NT2/D1 (cell line): ENCODE measurements around the gene SNAP29.
"Not testable (repeated sequence)": the region's sequence is repeated elsewhere in the genome, so short reads cannot be mapped to it uniquely, and the experiment has no call there.

Experiments used
- DNase-seq: peaks from one replicate; pipeline ENCODE4 v3.0.0-alpha.2; 2011; ENCODE audit warnings: low read depth, low spot score
- H3K27me3 ChIP-seq: 2 replicates; pipeline ENCODE4 v1.6.0; 2011; ENCODE audit warnings: mild to moderate bottlenecking; ENCODE audit not compliant: insufficient read length, insufficient read depth
- H3K36me3 ChIP-seq: 2 replicates; pipeline ENCODE4 v1.6.1; 2011; ENCODE audit warnings: mild to moderate bottlenecking, low read length, mixed read lengths; ENCODE audit not compliant: insufficient read depth, insufficient read length
- H3K4me1 ChIP-seq: 2 replicates; pipeline ENCODE4 v1.5.1; 2011; ENCODE audit not compliant: insufficient read depth, insufficient read length
- H3K4me3 ChIP-seq: 2 replicates; pipeline ENCODE4 v1.5.1; 2011; ENCODE audit warnings: low read depth; ENCODE audit not compliant: insufficient read length
- H3K9ac ChIP-seq: 2 replicates; pipeline ENCODE4 v1.6.0; 2011; ENCODE audit warnings: low read depth; ENCODE audit not compliant: insufficient read length
- H3K9me3 ChIP-seq: 2 replicates; pipeline ENCODE4 v1.5.1; 2011; ENCODE audit warnings: mild to moderate bottlenecking, low read length; ENCODE audit not compliant: insufficient read depth
- SUZ12 ChIP-seq: IDR thresholded peaks from 2 replicates; pipeline ENCODE4 v1.6.1; 2011; ENCODE audit not compliant: insufficient read length, insufficient read depth; ENCODE audit errors: extremely low read depth
- YY1 ChIP-seq: IDR thresholded peaks from 2 replicates; pipeline ENCODE4 v1.6.1; 2011; ENCODE audit not compliant: insufficient read length, insufficient read depth
- ZNF274 ChIP-seq: IDR thresholded peaks from 2 replicates; pipeline ENCODE4 v1.6.1; 2011; ENCODE audit warnings: mild to moderate bottlenecking, low read depth, low read length

SNAP29 gene

GRCh38 chr22:20920881-20921203 lies 62.0 kb downstream of the SNAP29 start:
- TF ChIP-seq SUZ12: no peak
- no peak for TF ChIP-seq ZNF274
- no peak for TF ChIP-seq YY1
- no peaks in the 10 kb centered on the region for H3K9me3 ChIP-seq
- no peak overlapping the region for H3K9ac ChIP-seq
- peaks cover under 1% of the 10 kb centered on the region for H3K4me1 ChIP-seq
- H3K36me3 ChIP-seq: peaks cover 22% of the 10 kb centered on the region
- no peak overlapping the region for H3K4me3 ChIP-seq
- DNase-seq: no peak
- H3K27me3 ChIP-seq: no peaks in the 10 kb centered on the region

- Histone ChIP-seq H3K4me3 (no peak overlapping the region), H3K36me3 (peaks cover 25% of the 10 kb centered on the region), H3K4me1 (peaks cover 5% of the 10 kb centered on the region), H3K27me3 (no peaks in the 10 kb centered on the region), H3K9me3 (no peaks in the 10 kb centered on the region), H3K9ac (no peak overlapping the region)
- TF ChIP-seq SUZ12 (no peak), ZNF274 (no peak), YY1 (no peak)
- DNase-seq: no peak
Observed at GRCh38 chr22:20922141-20922751, 63.4 kb downstream of the SNAP29 start.

- Histone ChIP-seq H3K36me3 (peaks cover 20% of the 10 kb centered on the region), H3K9me3 (no peaks in the 10 kb centered on the region), H3K9ac (no peak overlapping the region), H3K4me1 (peaks cover 7% of the 10 kb centered on the region), H3K4me3 (no peak overlapping the region), H3K27me3 (no peaks in the 10 kb centered on the region)
- TF ChIP-seq YY1 (no peak), ZNF274 (no peak), SUZ12 (no peak)
- DNase-seq: no peak
Observed at GRCh38 chr22:20926243-20926642, 67.4 kb downstream of the SNAP29 start.

- Histone ChIP-seq H3K36me3 (peaks cover 26% of the 10 kb centered on the region), H3K9ac (no peak overlapping the region), H3K4me3 (no peak overlapping the region), H3K27me3 (no peaks in the 10 kb centered on the region), H3K9me3 (no peaks in the 10 kb centered on the region), H3K4me1 (peaks cover 7% of the 10 kb centered on the region)
- no peak for TF ChIP-seq ZNF274
- TF ChIP-seq SUZ12: no peak
- DNase-seq: no peak
Observed at GRCh38 chr22:20927940-20928572, 69.2 kb downstream of the SNAP29 start.

- TF ChIP-seq SUZ12 (no peak), YY1 (no peak), ZNF274 (no peak)
- peaks cover 7% of the 10 kb centered on the region for H3K4me1 ChIP-seq
- peaks cover 26% of the 10 kb centered on the region for H3K36me3 ChIP-seq
Observed at GRCh38 chr22:20928573-20928967, 69.8 kb downstream of the SNAP29 start.

GRCh38 chr22:20930004-20930403 lies 71.2 kb downstream of the SNAP29 start:
- Histone ChIP-seq H3K36me3 (peaks cover 26% of the 10 kb centered on the region), H3K4me3 (no peak overlapping the region), H3K4me1 (peaks cover 7% of the 10 kb centered on the region), H3K27me3 (no peaks in the 10 kb centered on the region), H3K9ac (no peak overlapping the region), H3K9me3 (no peaks in the 10 kb centered on the region)
- no peak for TF ChIP-seq ZNF274
- no peak for TF ChIP-seq YY1
- no peak for TF ChIP-seq SUZ12
- DNase-seq: no peak

More at GRCh38 chr22:20928573-20928967, 69.8 kb downstream of the SNAP29 start:
- no peak overlapping the region for H3K4me3 ChIP-seq
- H3K9ac ChIP-seq: no peak overlapping the region
- no peaks in the 10 kb centered on the region for H3K27me3 ChIP-seq
- H3K9me3 ChIP-seq: no peaks in the 10 kb centered on the region
- no peak for DNase-seq

GRCh38 chr22:20930435-20930834 lies 71.6 kb downstream of the SNAP29 start:
- not testable (repeated sequence) for DNase-seq, H3K4me3 ChIP-seq, H3K9me3 ChIP-seq, H3K4me1 ChIP-seq, H3K27me3 ChIP-seq, H3K9ac ChIP-seq
- peaks cover 30% of the 10 kb centered on the region for H3K36me3 ChIP-seq
